ENCODE data around the gene SMURF2. TPM values are rescaled to one million over a fixed set of nuclear protein-coding genes. Genes with fewer than 3 reads are reported as not detected.
"Not testable (repeated sequence)": the region's sequence is repeated elsewhere in the genome, so short reads cannot be mapped to it uniquely, and the experiment has no call there.

Gene SMURF2
- total and polyA plus RNA-seq, 2 experiments from 2014 or later, result 17.1 to 31.3 TPM

DNA sequence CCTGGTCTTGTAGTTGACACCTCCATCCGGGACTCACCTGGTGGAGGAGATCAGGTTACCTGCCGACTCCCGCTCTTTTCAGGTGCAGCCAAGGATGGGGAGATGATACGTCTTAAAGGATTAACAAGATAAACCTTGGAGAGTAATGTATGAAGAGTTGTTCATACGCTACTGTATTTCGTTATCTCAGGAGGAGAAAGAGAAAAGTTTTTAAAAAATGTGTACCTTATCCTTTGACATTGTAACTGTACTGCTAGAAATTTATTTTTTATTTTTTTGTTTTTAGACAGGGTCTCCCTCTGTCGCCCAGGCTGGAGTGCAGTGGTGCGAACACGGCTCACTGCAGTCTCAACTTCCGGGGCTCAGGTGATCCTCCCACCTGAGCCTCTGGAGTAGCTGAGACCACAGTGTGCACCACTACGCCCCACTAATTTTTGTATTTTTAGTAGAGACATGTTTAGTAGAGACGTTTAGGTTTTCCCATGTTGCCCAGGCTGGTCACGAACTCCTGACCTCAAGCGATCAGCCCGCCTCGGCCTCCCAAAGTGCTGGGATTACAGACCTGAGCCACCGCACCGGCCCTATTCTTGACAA is 764 bp upstream of the SMURF2 start:
- Histone ChIP-seq H3K9me2 (replicated peaks; ENCODE audit: insufficient read depth) (no peaks in the 10 kb centered on the region), H3K9me3 (ENCODE audit: low read depth) (no peaks in the 10 kb centered on the region), H3K27me3 (no peaks in the 10 kb centered on the region), H3K36me3 (replicated peaks; ENCODE audit: insufficient read depth, low read depth) (no peaks in the 10 kb centered on the region), H3K27ac (peak overlapping the region; percentile 44), H2AFZ (peak overlapping the region; percentile 94), H4K20me1 (ENCODE audit: insufficient read depth, poor library complexity, severe bottlenecking) (peaks cover 26% of the 10 kb centered on the region), H3K79me2 (peaks cover 31% of the 10 kb centered on the region), H3K4me2 (peak overlapping the region; percentile 95), H3K4me1 (ENCODE audit: insufficient read depth) (peaks cover 14% of the 10 kb centered on the region), H3K4me3 (peak overlapping the region; percentile 76)
- TF ChIP-seq, protein P1, sequence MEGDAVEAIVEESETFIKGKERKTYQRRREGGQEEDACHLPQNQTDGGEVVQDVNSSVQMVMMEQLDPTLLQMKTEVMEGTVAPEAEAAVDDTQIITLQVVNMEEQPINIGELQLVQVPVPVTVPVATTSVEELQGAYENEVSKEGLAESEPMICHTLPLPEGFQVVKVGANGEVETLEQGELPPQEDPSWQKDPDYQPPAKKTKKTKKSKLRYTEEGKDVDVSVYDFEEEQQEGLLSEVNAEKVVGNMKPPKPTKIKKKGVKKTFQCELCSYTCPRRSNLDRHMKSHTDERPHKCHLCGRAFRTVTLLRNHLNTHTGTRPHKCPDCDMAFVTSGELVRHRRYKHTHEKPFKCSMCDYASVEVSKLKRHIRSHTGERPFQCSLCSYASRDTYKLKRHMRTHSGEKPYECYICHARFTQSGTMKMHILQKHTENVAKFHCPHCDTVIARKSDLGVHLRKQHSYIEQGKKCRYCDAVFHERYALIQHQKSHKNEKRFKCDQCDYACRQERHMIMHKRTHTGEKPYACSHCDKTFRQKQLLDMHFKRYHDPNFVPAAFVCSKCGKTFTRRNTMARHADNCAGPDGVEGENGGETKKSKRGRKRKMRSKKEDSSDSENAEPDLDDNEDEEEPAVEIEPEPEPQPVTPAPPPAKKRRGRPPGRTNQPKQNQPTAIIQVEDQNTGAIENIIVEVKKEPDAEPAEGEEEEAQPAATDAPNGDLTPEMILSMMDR (IDR thresholded peaks at IDR 0.05; ENCODE audit: poor library complexity), result no peak
- TF ChIP-seq EZH2 (IDR thresholded peaks at IDR 0.05; ENCODE audit: borderline replicate concordance) (no peak), EZH2phosphoT487 (IDR thresholded peaks at IDR 0.05; ENCODE audit: low read depth, severe bottlenecking, unreplicated experiment) (no peak)
- 51% methylated on average over 18 of the region's 18 CpGs for WGBS (ENCODE audit: low lambda C conversion rate, missing lambda C conversion rate)
- DNase-seq (ENCODE audit: low spot score), result no peak

DNA sequence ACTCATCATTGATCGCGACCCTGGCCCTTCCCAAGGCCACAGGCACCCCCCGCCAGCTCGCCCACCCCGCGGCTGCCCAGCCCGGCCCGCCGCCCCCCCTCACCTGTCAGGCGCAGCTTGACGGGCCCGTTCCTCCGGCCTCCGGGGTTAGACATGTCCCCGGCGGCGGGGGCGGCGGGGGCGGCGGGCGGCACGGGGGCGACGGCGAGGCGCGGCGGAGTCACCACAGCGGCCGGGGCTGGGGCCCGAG is 456 bp downstream of the SMURF2 start:
- DNase-seq (ENCODE audit: low spot score), result no peak
- Histone ChIP-seq H3K27ac (peak overlapping the region; percentile 98), H3K36me3 (replicated peaks; ENCODE audit: insufficient read depth, low read depth) (no peaks in the 10 kb centered on the region), H4K20me1 (ENCODE audit: insufficient read depth, poor library complexity, severe bottlenecking) (peaks cover 36% of the 10 kb centered on the region), H3K79me2 (peaks cover 43% of the 10 kb centered on the region), H3K9me2 (replicated peaks; ENCODE audit: insufficient read depth) (no peaks in the 10 kb centered on the region), H3K4me2 (peak overlapping the region; percentile 80), H3K4me3 (peak overlapping the region; percentile 92), H2AFZ (peak overlapping the region; percentile 61), H3K9me3 (ENCODE audit: low read depth) (no peaks in the 10 kb centered on the region), H3K27me3 (no peaks in the 10 kb centered on the region), H3K4me1 (ENCODE audit: insufficient read depth) (peaks cover 14% of the 10 kb centered on the region)
- TF ChIP-seq, protein P1 (IDR thresholded peaks at IDR 0.05; ENCODE audit: poor library complexity), result no peak
- TF ChIP-seq EZH2phosphoT487 (IDR thresholded peaks at IDR 0.05; ENCODE audit: low read depth, severe bottlenecking, unreplicated experiment) (no peak), EZH2 (IDR thresholded peaks at IDR 0.05; ENCODE audit: borderline replicate concordance) (no peak)
- WGBS (ENCODE audit: low lambda C conversion rate, missing lambda C conversion rate), result 0% methylated on average over 9 of the region's 32 CpGs

DNA sequence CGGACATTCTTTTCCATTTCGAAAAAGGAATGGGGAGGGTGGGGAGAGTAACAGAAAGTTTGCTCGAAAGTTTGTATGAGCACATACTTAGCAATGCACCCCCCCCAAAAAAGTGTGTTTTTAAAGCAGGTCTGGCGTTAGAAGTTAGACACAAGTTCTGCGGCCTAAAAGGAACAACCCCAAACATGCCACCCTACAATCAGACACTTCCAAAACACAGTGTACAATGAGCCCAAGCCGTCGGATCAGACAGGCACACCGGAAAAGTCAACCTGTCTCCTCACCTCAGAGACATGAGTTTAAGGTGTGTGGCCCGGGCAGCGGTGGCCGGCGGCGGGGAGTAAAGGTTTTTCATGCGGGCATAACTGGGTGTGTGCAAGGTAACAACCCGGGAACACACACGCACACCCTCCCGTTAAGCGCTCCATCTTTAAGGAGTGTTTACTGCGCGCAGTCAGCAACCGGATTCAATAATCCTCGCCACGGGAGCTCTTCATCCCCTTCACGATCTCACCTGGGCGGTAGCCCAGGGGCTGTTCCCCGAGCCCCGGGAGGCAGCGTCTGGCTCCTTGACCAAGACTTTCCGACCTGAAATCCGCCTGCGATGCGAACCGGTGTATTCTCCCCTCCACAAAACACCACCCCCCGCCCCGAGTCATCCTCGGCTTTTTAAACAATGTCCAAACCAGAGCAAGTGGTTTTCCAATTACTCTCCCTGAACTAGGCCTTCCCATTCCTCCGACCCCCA is 955 bp downstream of the SMURF2 start:
- H4K20me1 ChIP-seq (ENCODE audit: insufficient read depth, poor library complexity, severe bottlenecking), result peaks cover 39% of the 10 kb centered on the region
- peak overlapping the region; percentile 80 for H3K4me2 ChIP-seq
- WGBS (ENCODE audit: low lambda C conversion rate, missing lambda C conversion rate), result under 1% methylated on average over 36 of the region's 37 CpGs
- H3K9me2 ChIP-seq (replicated peaks; ENCODE audit: insufficient read depth); H3K9me3 ChIP-seq (ENCODE audit: low read depth); H3K27me3 ChIP-seq; H3K36me3 ChIP-seq (replicated peaks; ENCODE audit: insufficient read depth, low read depth): not testable (repeated sequence)
- H3K27ac ChIP-seq, result peak overlapping the region; percentile 98
- peaks cover 14% of the 10 kb centered on the region for H3K4me1 ChIP-seq (ENCODE audit: insufficient read depth)
- H3K4me3 ChIP-seq, result peak overlapping the region; percentile 92
- peak overlapping the region; percentile 61 for H2AFZ ChIP-seq
- peak; percentile 37 for DNase-seq (ENCODE audit: low spot score)
- peaks cover 48% of the 10 kb centered on the region for H3K79me2 ChIP-seq

DNA sequence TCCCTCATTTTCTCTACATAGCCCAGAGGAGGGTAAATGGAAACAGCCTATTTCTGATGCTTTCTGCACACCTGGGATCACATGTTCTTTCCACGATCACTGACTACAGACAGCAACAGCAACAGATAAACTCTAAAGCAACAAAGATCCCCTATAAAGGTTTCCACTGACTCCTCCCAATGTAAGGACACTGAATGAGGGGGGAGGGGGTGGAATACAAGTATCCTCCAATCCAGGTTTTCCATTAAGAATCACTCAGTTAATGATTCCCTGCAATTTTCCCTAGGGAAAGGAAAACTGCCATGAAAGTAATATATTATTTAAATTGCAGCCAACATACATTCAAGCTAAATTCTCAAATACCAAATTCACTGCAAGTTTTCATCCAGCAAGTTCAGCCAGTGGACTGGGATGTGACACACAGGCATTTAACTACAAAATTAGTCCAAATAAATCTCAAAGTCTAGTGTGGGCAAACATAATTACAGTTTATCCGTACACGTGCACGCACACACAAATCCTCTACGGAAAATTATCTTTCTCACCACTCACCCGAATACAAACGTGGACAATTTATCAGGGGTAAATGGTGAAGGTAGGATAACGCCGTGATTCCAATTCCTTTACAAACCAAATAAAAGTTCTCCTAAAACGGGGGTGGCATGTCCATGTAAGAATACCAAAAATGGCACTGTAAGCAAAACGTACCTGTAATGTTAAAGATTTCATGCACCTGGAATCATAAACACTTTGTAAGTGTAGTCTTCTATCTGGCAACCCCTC is 1.7 kb downstream of the SMURF2 start:
- peak overlapping the region; percentile 80 for H3K4me2 ChIP-seq
- H3K27ac ChIP-seq, result peak overlapping the region; percentile 22
- not testable (repeated sequence) for H3K27me3 ChIP-seq; H3K9me3 ChIP-seq (ENCODE audit: low read depth); H3K36me3 ChIP-seq (replicated peaks; ENCODE audit: insufficient read depth, low read depth); H3K9me2 ChIP-seq (replicated peaks; ENCODE audit: insufficient read depth); H2AFZ ChIP-seq
- peaks cover 42% of the 10 kb centered on the region for H4K20me1 ChIP-seq (ENCODE audit: insufficient read depth, poor library complexity, severe bottlenecking)
- H3K79me2 ChIP-seq, result peaks cover 56% of the 10 kb centered on the region
- H3K4me3 ChIP-seq, result peak overlapping the region; percentile 92
- H3K4me1 ChIP-seq (ENCODE audit: insufficient read depth), result peaks cover 14% of the 10 kb centered on the region
- peak; percentile 32 for DNase-seq (ENCODE audit: low spot score)
- 4% methylated on average over 11 of the region's 11 CpGs for WGBS (ENCODE audit: low lambda C conversion rate, missing lambda C conversion rate)

Measured in hepatocyte (in vitro differentiated cells).